Activated T-helper 2 cell treated with anti-CD3 and anti-CD28 coated beads, Interferon-gamma antibody, Interleukin-2, Interleukin-4, amounts not matched to agents 10 μg/mL and 5 μg/mL and 100 μg/mL, durations not matched to agents 14 hours and 24 hours and 36 hours (primary cell): ENCODE results near the gene IGSF8. TPM values are rescaled to one million over a fixed set of nuclear protein-coding genes. Genes with fewer than 3 reads are reported as not detected.
A peak's percentile ranks its signal among the peaks of the same experiment; 100 is the strongest.

Experiments
- DNase-seq: peaks from one replicate; pipeline ENCODE4 v3.0.0; 2021; ENCODE audit warnings: low spot score
- H3K27ac Mint-ChIP-seq: one replicate; pipeline ENCODE4 v1.8.0; 2021; ENCODE audit warnings: mixed read lengths
- H3K27me3 Mint-ChIP-seq: one replicate; pipeline ENCODE4 v1.8.0; 2021; ENCODE audit warnings: low read depth, mixed read lengths
- H3K36me3 Mint-ChIP-seq: one replicate; pipeline ENCODE4 v1.8.0; 2021; ENCODE audit warnings: low read depth, mixed read lengths
- H3K4me1 Mint-ChIP-seq: one replicate; pipeline ENCODE4 v1.8.0; 2021; ENCODE audit warnings: low read depth, mixed read lengths
- H3K4me3 Mint-ChIP-seq: one replicate; pipeline ENCODE4 v1.8.0; 2021; ENCODE audit warnings: low read depth, mild to moderate bottlenecking, moderate library complexity, mixed read lengths
- H3K9me3 Mint-ChIP-seq: one replicate; pipeline ENCODE4 v1.8.0; 2021; ENCODE audit warnings: mixed read lengths
- intact Hi-C: fragments of 100-400 bp; cut with micrococcal nuclease; formaldehyde crosslinking; loops from one replicate; pipeline ENCODE4 v1.15.1; 2023
- total RNA-seq: library from RNA; stranded (reverse); gene quantifications from 2 replicates; pipeline ENCODE4 v1.2.3, GENCODE V29; 2022

Gene IGSF8
- total RNA-seq, 1 donor from 2014 or later: 34.1 TPM

GRCh38 chr1:160075836-160076235 lies 22.6 kb downstream of the IGSF8 start:
- intact Hi-C loops: no loop called here
- peaks cover 25% of the 10 kb centered on the region for H3K27me3 Mint-ChIP-seq
- H3K27ac Mint-ChIP-seq: no peak overlapping the region
- no peaks in the 10 kb centered on the region for H3K9me3 Mint-ChIP-seq
- H3K36me3 Mint-ChIP-seq: no peaks in the 10 kb centered on the region
- peaks cover 20% of the 10 kb centered on the region for H3K4me1 Mint-ChIP-seq
- no peak for DNase-seq
- H3K4me3 Mint-ChIP-seq: no peak overlapping the region

DNA sequence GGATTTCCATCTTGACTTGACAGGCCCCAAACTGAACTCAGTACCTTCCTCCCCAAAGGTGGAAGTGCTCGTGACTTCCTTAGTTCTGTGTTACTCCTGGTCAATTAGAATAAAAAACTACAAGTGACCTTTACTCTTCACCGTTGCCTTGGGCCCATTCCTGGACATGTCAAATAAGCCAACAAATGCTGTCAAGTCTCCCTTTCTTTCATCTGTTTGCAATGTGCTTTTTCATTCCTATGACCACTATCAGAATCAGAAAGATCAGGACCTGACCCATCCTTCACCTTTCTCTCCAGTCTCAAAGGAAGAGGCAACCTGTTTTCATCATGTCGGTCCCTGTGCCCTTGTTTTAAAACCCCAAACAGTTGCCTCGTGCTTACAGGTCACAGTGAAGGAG lies 23.6 kb downstream of the IGSF8 start:
- peaks cover 20% of the 10 kb centered on the region for H3K4me1 Mint-ChIP-seq
- H3K9me3 Mint-ChIP-seq: no peaks in the 10 kb centered on the region
- peaks cover 23% of the 10 kb centered on the region for H3K27me3 Mint-ChIP-seq
- intact Hi-C loops: loop anchor here (5.0 kb wide), 1 partner anchor 43 kb away; the partner anchor contains the start of gene PIGM
- no peak for DNase-seq
- H3K36me3 Mint-ChIP-seq: no peaks in the 10 kb centered on the region
- H3K4me3 Mint-ChIP-seq: no peak overlapping the region
- no peak overlapping the region for H3K27ac Mint-ChIP-seq

GRCh38 chr1:160071289-160071688 lies 27.1 kb downstream of the IGSF8 start:
- intact Hi-C loops: loop anchor here (5.0 kb wide), 1 partner anchor 39 kb away; the partner anchor contains the start of gene PIGM
- no peaks in the 10 kb centered on the region for H3K9me3 Mint-ChIP-seq
- H3K36me3 Mint-ChIP-seq: no peaks in the 10 kb centered on the region
- no peak overlapping the region for H3K27ac Mint-ChIP-seq
- H3K4me3 Mint-ChIP-seq: no peak overlapping the region
- H3K27me3 Mint-ChIP-seq: peaks cover 27% of the 10 kb centered on the region
- no peak for DNase-seq
- peaks cover 18% of the 10 kb centered on the region for H3K4me1 Mint-ChIP-seq

- intact Hi-C loops: loop anchor here (1.0 to 5.0 kb wide), 2 partner anchors 8 to 38 kb away; partner anchors contain the start of gene PIGM
- Mint-ChIP-seq H3K9me3 (no peaks in the 10 kb centered on the region), H3K4me3 (peak overlapping the region; percentile 77), H3K36me3 (no peaks in the 10 kb centered on the region), H3K27ac (no peak overlapping the region), H3K27me3 (peaks cover 33% of the 10 kb centered on the region), H3K4me1 (peaks cover 18% of the 10 kb centered on the region)
- DNase-seq: peak; percentile 41
These were observed 27.9 kb downstream of the IGSF8 start for GRCh38 chr1:160070243-160071163.

GRCh38 chr1:160069460-160070231 lies 28.8 kb downstream of the IGSF8 start, which contains the start of gene KCNJ10:
TSS of gene KCNJ10 (minus strand) at chr1:160070160. CDS start at chr1:160042532, 27,628 bp downstream.
- Mint-ChIP-seq H3K9me3 (no peaks in the 10 kb centered on the region), H3K36me3 (no peaks in the 10 kb centered on the region), H3K4me3 (peak within 1 kb of the TSS; percentile 77), H3K27me3 (peaks cover 36% of the 10 kb centered on the region), H3K27ac (no peak within 1 kb of the TSS), H3K4me1 (peaks cover 18% of the 10 kb centered on the region)
- intact Hi-C loops: loop anchor here (1.0 to 5.0 kb wide), 2 partner anchors 9 to 37 kb away; partner anchors contain the start of gene PIGM
- DNase-seq: no peak

DNA sequence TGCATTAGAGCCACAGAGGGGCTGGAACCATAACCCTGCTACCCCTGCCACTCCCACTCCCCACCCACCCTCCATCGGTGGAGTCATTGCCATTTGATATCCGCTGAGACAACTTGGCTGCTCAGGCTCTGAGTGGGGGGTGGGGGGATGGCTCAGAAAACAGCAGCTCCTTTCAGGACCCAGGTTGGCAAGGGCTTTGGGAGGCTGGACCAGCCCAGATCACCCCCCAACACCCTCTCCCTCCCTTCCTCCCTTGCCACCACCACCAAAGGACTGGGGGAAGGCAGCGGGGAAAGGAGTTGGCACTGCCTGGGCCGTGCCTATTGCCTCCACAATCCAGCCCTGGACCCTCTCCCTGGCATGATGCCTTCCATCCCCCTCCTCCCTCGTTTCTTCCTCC lies 30.2 kb downstream of the IGSF8 start:
- Mint-ChIP-seq H3K9me3 (no peaks in the 10 kb centered on the region), H3K4me3 (no peak overlapping the region), H3K4me1 (peaks cover 18% of the 10 kb centered on the region), H3K36me3 (no peaks in the 10 kb centered on the region), H3K27ac (no peak overlapping the region), H3K27me3 (peaks cover 36% of the 10 kb centered on the region)
- intact Hi-C loops: no loop called here
- DNase-seq: no peak

DNA sequence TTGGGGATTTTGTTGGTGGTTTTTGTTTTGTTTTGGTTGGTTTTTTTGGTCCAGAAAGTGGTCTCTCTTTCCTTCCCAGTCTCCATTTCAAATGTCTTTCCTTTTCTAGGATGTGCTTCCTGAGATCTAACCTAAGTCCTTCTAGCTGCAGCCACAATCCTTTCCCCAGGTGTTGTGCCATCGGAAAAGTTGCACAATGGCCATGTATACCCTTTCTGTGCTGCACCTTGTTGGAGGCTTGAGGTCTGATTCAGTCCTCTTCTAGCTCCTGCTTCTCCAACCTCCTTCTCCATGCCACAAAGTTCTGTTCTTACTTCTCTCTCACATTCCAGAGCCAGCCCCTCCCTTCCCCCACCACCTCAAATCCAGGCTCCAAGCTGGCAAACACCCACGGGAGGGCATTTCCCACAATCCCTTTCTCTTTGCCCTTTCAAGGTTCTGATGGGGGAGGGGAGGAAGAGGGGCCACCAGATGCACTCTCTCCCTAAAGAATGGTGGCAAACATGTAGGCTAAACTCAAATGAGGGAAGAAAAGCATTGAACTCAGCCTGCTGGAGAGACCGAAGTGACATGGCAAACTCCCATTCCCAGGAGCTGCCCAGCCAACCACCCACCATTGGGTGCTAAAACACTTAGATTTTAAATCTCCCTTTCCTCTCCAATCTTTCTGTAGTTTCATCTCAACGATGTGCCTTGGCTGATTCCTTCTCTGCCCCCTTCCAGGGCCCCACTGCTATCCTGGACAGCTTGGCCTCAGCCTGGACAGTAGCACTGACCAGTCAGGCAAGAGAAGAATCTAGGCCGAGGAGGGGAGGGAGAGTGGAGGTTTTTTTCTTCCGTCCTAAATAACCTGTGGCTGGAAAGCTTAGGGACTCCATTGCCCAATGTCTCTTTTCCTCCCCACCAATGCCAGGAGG lies 31.3 kb downstream of the IGSF8 start:
- H3K9me3 Mint-ChIP-seq: no peaks in the 10 kb centered on the region
- peaks cover 36% of the 10 kb centered on the region for H3K27me3 Mint-ChIP-seq
- H3K4me3 Mint-ChIP-seq: no peak overlapping the region
- peaks cover 17% of the 10 kb centered on the region for H3K4me1 Mint-ChIP-seq
- intact Hi-C loops: no loop called here
- H3K36me3 Mint-ChIP-seq: no peaks in the 10 kb centered on the region
- no peak overlapping the region for H3K27ac Mint-ChIP-seq
- DNase-seq: no peak

- DNase-seq: no peak
- peaks cover 2% of the 10 kb centered on the region for H3K4me1 Mint-ChIP-seq
- H3K4me3 Mint-ChIP-seq: no peak overlapping the region
- peaks cover 32% of the 10 kb centered on the region for H3K27me3 Mint-ChIP-seq
- no peaks in the 10 kb centered on the region for H3K9me3 Mint-ChIP-seq
- H3K36me3 Mint-ChIP-seq: no peaks in the 10 kb centered on the region
- no peak overlapping the region for H3K27ac Mint-ChIP-seq
- intact Hi-C loops: no loop called here
These were observed 33.7 kb downstream of the IGSF8 start for GRCh38 chr1:160064746-160065145.

GRCh38 chr1:160064164-160064563 lies 34.3 kb downstream of the IGSF8 start:
- H3K36me3 Mint-ChIP-seq: no peaks in the 10 kb centered on the region
- peaks cover 32% of the 10 kb centered on the region for H3K27me3 Mint-ChIP-seq
- no peaks in the 10 kb centered on the region for H3K9me3 Mint-ChIP-seq
- no peaks in the 10 kb centered on the region for H3K4me1 Mint-ChIP-seq
- H3K27ac Mint-ChIP-seq: no peak overlapping the region
- no peak for DNase-seq
- H3K4me3 Mint-ChIP-seq: no peak overlapping the region
- intact Hi-C loops: no loop called here

- H3K27me3 Mint-ChIP-seq: peaks cover 27% of the 10 kb centered on the region
- H3K36me3 Mint-ChIP-seq: no peaks in the 10 kb centered on the region
- H3K4me3 Mint-ChIP-seq: no peak overlapping the region
- H3K9me3 Mint-ChIP-seq: no peaks in the 10 kb centered on the region
- no peak for DNase-seq
- intact Hi-C loops: no loop called here
- no peaks in the 10 kb centered on the region for H3K4me1 Mint-ChIP-seq
- no peak overlapping the region for H3K27ac Mint-ChIP-seq
These were observed 35.2 kb downstream of the IGSF8 start for GRCh38 chr1:160063176-160063575.

DNA sequence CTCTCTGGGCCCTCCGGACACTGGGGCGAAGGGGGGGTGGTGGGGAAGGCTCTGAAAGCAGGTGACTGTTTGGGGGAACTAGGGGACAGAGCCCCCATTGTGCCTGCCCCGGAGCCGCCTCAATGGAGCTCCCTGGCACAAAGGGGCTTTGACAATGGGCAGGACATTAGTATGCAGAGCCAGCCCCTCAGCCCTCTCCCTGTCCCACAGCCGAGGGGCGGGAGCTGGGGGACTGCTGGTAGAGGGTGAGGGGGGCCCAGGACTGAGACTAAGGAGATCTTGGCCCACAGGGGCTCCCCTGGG lies 36.2 kb downstream of the IGSF8 start:
- no peak for DNase-seq
- H3K36me3 Mint-ChIP-seq: no peaks in the 10 kb centered on the region
- peaks cover 28% of the 10 kb centered on the region for H3K27me3 Mint-ChIP-seq
- no peak overlapping the region for H3K4me3 Mint-ChIP-seq
- intact Hi-C loops: no loop called here
- H3K4me1 Mint-ChIP-seq: no peaks in the 10 kb centered on the region
- no peak overlapping the region for H3K27ac Mint-ChIP-seq
- no peaks in the 10 kb centered on the region for H3K9me3 Mint-ChIP-seq
